Measurements from ENCODE around the gene ABHD2.
A peak's percentile ranks its signal among the peaks of the same experiment; 100 is the strongest.
"Not testable (repeated sequence)": the region's sequence is repeated elsewhere in the genome, so short reads cannot be mapped to it uniquely, and the experiment has no call there.

The ABHD2 gene

DNA sequence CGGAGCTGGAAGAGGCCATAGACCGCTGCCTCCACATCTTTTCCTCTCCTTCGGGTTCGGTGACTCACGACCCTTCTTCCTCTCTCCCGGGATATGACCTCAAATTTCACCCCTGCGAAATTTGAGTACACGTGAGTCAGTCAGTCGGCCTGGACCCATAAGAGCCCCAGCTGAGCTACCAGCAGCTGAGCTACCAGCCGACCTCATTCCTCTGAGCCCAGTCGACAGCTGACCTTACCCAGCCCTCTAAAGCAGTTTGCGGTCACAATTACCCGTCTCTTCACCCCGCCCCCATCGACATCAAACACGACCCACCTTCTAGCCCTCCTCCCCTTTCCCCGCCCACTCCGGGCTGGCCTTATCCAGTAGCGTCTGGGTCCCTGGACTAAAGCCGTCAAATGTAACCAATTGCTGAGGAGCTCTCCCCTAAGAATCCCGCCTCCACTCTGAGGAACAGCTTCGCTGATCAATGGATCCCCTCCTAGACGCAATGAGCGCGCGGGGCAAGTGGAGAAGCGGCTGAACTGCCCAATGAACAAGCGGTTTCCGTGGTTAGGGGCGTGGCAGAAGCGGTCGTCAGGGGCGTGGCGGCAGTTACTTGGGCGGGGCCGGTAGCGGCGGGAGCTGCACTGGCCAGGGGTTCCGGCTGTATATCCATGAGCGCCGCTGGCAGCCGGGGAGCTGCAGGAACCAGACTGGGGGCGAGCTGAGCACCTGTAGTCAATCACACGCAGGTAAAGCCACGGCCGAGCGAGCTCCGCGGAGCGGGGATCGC, at the start of gene ABHD2:
ABHD2 (plus strand) TSS at position 627 of the 775 bp plus-strand sequence. CDS start 27,872 bp downstream, outside the sequence.
- DNase-seq, result peak; percentile 98

DNA sequence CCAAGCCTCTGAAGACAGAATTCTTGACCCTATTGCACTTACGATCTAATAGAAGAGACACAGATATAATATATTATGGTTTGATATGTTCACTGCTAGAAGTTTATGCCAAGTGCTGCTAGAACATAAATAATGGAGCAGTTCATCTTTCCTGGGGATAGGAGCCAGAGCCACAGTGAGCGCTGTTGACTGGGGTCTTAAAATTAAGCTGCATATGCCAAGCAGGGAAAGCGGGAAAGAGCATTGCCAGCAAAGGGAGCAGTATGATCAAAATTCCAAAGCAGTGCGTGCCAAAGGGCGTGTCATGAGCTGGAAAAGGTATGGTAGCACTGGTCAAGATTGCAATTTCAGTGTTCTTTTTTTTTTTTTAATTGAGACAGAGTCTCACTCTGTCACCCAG, 49.1 kb upstream of the ABHD2 start:
- no peak for DNase-seq

- no peak for DNase-seq
Observed at GRCh38 chr15:89041507-89041906, 46.7 kb upstream of the ABHD2 start.

DNA sequence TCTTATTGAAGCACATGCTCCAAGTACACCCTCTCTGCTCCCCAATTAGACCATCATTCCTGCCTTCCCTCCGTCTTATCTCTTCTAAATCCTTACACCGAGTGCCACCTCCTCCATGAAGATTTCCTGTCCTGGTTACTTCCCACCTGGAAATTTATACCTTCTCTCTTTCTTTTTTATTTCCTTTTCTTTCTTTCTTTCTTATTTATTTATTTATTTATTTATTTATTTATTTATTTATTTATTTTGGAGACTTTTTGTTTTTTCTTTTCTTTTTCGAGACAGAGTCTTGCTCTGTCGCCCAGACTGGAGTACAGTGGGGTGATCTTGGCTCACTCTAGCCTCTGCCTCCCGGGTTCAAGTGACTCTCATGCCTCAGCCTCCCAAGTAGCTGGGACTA, 45.9 kb upstream of the ABHD2 start:
- DNase-seq, result no peak

GRCh38 chr15:89043031-89044002, 44.9 kb upstream of the ABHD2 start:
- DNase-seq, result no peak

GRCh38 chr15:89049016-89049666, 39.1 kb upstream of the ABHD2 start:
- not testable (repeated sequence) for DNase-seq

- DNase-seq, result no peak
Observed at GRCh38 chr15:89051875-89052274, 36.4 kb upstream of the ABHD2 start.

DNA sequence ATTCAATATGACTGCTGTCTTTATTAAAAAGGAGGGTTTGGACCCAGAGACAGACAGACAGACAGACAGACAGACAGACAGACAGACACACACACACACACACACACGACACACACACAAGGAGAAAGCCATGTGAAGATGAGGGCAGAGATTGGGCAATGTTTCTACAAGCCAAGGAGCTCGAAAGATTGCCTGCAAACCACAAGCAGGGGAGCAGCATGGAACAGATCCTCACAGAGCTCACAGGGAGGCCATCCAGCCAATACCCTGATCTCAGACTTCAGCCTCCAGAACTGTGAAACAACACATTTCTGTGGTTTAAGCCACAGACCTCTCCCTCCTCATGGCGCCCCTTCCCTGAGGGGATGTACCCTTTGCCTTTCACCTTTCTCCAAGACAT, 35.8 kb upstream of the ABHD2 start:
- DNase-seq, result no peak

GRCh38 chr15:89054873-89055272, 33.4 kb upstream of the ABHD2 start:
- DNase-seq, result no peak

GRCh38 chr15:89057506-89058133, 30.6 kb upstream of the ABHD2 start:
- peak; percentile 14 for DNase-seq

GRCh38 chr15:89058376-89058775, 29.9 kb upstream of the ABHD2 start:
- DNase-seq, result no peak

DNA sequence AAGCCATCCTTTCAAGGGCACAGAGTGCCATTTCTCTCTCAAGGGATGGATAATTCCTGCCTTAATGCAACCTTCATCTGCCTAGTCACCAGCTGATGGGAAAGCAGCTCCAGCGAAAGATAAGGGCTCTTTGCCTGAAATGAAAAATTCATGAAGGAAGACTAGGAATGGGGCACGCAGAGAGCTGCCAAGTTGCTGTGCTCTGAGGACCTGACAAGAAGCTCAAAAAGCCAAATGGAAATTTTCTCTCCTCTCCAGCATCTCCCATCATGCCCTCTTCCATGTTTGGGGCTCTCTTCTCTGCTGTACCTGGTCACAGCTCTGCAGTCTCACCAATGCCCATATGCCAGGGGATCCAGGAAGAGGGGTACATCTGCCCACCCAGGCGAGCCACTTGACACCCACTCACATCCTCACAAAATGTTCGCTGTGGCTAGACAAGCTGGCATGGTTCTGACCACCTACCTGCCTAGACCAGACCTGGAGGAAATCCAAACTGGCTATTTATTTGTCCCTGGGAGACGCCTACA, 29.3 kb upstream of the ABHD2 start:
- DNase-seq, result no peak

GRCh38 chr15:89066280-89066679, 22.0 kb upstream of the ABHD2 start:
- no peak for DNase-seq

DNA sequence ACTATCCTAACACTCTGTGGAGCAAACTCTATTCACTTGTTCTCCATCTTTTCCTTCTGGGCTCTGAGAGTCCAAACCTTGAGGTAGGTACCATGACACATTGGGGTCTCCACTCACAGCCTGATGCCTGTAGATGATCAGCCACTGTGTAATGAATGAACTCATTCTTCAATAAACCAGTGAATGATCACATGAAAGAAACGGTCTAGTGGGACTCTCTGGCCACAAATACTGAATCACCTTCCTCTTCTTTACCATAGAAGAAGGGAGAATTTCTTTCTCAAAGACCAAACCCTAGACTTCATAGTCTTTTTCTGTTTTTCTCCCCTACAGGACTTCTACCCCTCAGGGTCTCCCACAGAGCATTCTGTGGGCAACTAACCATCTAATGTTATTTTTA, 20.5 kb upstream of the ABHD2 start:
- DNase-seq, result no peak

- peak; percentile 27 for DNase-seq
Observed at GRCh38 chr15:89068325-89068784, 19.9 kb upstream of the ABHD2 start.

- DNase-seq, result no peak
Observed at GRCh38 chr15:89070197-89071124, 17.8 kb upstream of the ABHD2 start.

GRCh38 chr15:89071471-89071870, 16.8 kb upstream of the ABHD2 start:
- DNase-seq, result no peak

GRCh38 chr15:89072277-89072869, 15.9 kb upstream of the ABHD2 start:
- no peak for DNase-seq

DNA sequence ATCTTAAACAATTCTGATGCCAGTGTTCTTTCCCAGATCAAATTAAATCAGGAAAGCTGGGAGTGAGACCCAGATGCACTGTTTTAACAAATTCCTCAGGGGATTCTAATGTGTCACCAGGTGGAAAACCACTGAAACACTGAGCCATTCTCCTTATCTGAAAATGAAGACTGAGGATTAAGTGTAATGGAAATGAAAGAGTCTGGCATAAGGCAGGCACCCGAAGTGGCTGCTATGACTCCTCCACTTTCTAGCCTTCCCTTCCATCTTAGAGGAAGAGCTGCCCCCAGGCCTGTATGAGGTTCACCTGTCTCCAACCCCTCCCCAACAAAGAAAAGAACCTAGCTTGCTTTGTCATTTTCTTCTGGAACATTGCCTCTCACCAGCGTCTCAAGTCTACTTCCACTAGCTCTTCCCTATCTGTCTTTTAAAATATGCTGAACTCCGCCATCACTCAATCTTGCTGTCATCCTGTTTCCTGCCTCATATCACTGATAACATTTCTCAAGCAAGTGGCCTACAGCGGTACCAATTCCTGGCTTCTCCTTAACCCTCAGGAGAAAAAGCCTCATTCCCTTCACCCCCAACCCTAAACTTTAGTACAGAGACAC, 13.7 kb upstream of the ABHD2 start:
- no peak for DNase-seq

GRCh38 chr15:89075101-89075640, 13.1 kb upstream of the ABHD2 start:
- no peak for DNase-seq

Measured in GOT3 (cell line).